Right hindlimb (tissue), 1 donor: ENCODE measurements around the gene STPG4.

Source experiments
- DNase-seq: peaks from one replicate; pipeline ENCODE4 v3.0.0-alpha.2; 2018

STPG4 gene

GRCh38 chr2:47069628-47070154, 85.4 kb downstream of the STPG4 start:
- peak; percentile 77 for DNase-seq

- no peak for DNase-seq
Measured at GRCh38 chr2:47068981-47069627, 86.0 kb downstream of the STPG4 start.

- no peak for DNase-seq
Measured at GRCh38 chr2:47067788-47068407, 87.2 kb downstream of the STPG4 start.

GRCh38 chr2:47065771-47066380, 89.2 kb downstream of the STPG4 start:
- no peak for DNase-seq

GRCh38 chr2:47065343-47065742, 89.8 kb downstream of the STPG4 start:
- DNase-seq: no peak

- DNase-seq: peak; percentile 84
Measured at GRCh38 chr2:47064106-47064505, 91.0 kb downstream of the STPG4 start.

GRCh38 chr2:47063538-47063930, 91.6 kb downstream of the STPG4 start:
- no peak for DNase-seq

GRCh38 chr2:47062681-47063537, 92.2 kb downstream of the STPG4 start:
- no peak for DNase-seq

GRCh38 chr2:47061944-47062678, 93.0 kb downstream of the STPG4 start:
- DNase-seq: no peak

GRCh38 chr2:47060652-47061170, 94.4 kb downstream of the STPG4 start:
- no peak for DNase-seq

- DNase-seq: peak; percentile 86
Measured at GRCh38 chr2:47058003-47058931, 96.8 kb downstream of the STPG4 start.

- no peak for DNase-seq
Measured at GRCh38 chr2:47057687-47058002, 97.5 kb downstream of the STPG4 start.

GRCh38 chr2:47056868-47057686, 98.0 kb downstream of the STPG4 start:
- no peak for DNase-seq

- DNase-seq: peak; percentile 57
Measured at GRCh38 chr2:47056374-47056773, 98.7 kb downstream of the STPG4 start.

- no peak for DNase-seq
Measured at GRCh38 chr2:47054868-47055267, 100.2 kb downstream of the STPG4 start.

GRCh38 chr2:47054036-47054555, 101.0 kb downstream of the STPG4 start:
- no peak for DNase-seq

GRCh38 chr2:47052847-47053246, 102.3 kb downstream of the STPG4 start:
- DNase-seq: no peak

- DNase-seq: no peak
Measured at GRCh38 chr2:47051562-47051961, 103.5 kb downstream of the STPG4 start.

GRCh38 chr2:47050762-47051161, 104.3 kb downstream of the STPG4 start:
- no peak for DNase-seq
